ENCODE measurements around the gene ADRA2C.

Gene ADRA2C

GRCh38 chr4:3797831-3798790, 31.9 kb downstream of the ADRA2C start:
- no peak for DNase-seq (ENCODE audit: low spot score)

GRCh38 chr4:3799496-3799895, 33.3 kb downstream of the ADRA2C start:
- DNase-seq (ENCODE audit: low spot score): no peak

- no peak for DNase-seq (ENCODE audit: low spot score)
These were observed 34.2 kb downstream of the ADRA2C start for GRCh38 chr4:3800351-3800750.

- DNase-seq (ENCODE audit: low spot score): no peak
These were observed 35.3 kb downstream of the ADRA2C start for GRCh38 chr4:3801521-3801920.

GRCh38 chr4:3801931-3802550, 35.9 kb downstream of the ADRA2C start:
- no peak for DNase-seq (ENCODE audit: low spot score)

- DNase-seq (ENCODE audit: low spot score): no peak
These were observed 36.6 kb downstream of the ADRA2C start for GRCh38 chr4:3802571-3803474.

GRCh38 chr4:3803475-3803847, 37.3 kb downstream of the ADRA2C start:
- no peak for DNase-seq (ENCODE audit: low spot score)

GRCh38 chr4:3803946-3804345, 37.8 kb downstream of the ADRA2C start:
- no peak for DNase-seq (ENCODE audit: low spot score)

- no peak for DNase-seq (ENCODE audit: low spot score)
These were observed 38.8 kb downstream of the ADRA2C start for GRCh38 chr4:3805026-3805425.

GRCh38 chr4:3805731-3806130, 39.5 kb downstream of the ADRA2C start:
- no peak for DNase-seq (ENCODE audit: low spot score)

GRCh38 chr4:3807311-3807710, 41.1 kb downstream of the ADRA2C start:
- no peak for DNase-seq (ENCODE audit: low spot score)

- DNase-seq (ENCODE audit: low spot score): no peak
These were observed 41.8 kb downstream of the ADRA2C start for GRCh38 chr4:3807822-3808496.

- no peak for DNase-seq (ENCODE audit: low spot score)
These were observed 42.4 kb downstream of the ADRA2C start for GRCh38 chr4:3808597-3808996.

- DNase-seq (ENCODE audit: low spot score): no peak
These were observed 42.8 kb downstream of the ADRA2C start for GRCh38 chr4:3809028-3809427.

- no peak for DNase-seq (ENCODE audit: low spot score)
These were observed 43.4 kb downstream of the ADRA2C start for GRCh38 chr4:3809451-3810110.

GRCh38 chr4:3810111-3810680, 44.0 kb downstream of the ADRA2C start:
- no peak for DNase-seq (ENCODE audit: low spot score)

GRCh38 chr4:3810796-3811485, 44.8 kb downstream of the ADRA2C start:
- DNase-seq (ENCODE audit: low spot score): no peak

- no peak for DNase-seq (ENCODE audit: low spot score)
These were observed 45.4 kb downstream of the ADRA2C start for GRCh38 chr4:3811621-3812020.

- no peak for DNase-seq (ENCODE audit: low spot score)
These were observed 46.2 kb downstream of the ADRA2C start for GRCh38 chr4:3812211-3812934.
